Neural progenitor cell (in vitro differentiated cells): ENCODE measurements around the gene PHOX2A.

ENCODE experiments used
- EZH2 ChIP-seq: fragments of 200-600 bp; sonication (generic); IDR thresholded peaks from 2 replicates; pipeline ENCODE4 v1.6.1; 2017; ENCODE audit warnings: antibody characterized with exemption, mild to moderate bottlenecking, moderate library complexity
- EZH2phosphoT487 ChIP-seq: fragments of 200-600 bp; sonication (generic); IDR thresholded peaks from 2 replicates; pipeline ENCODE4 v1.6.1; 2017; ENCODE audit warnings: antibody characterized with exemption

DNA sequence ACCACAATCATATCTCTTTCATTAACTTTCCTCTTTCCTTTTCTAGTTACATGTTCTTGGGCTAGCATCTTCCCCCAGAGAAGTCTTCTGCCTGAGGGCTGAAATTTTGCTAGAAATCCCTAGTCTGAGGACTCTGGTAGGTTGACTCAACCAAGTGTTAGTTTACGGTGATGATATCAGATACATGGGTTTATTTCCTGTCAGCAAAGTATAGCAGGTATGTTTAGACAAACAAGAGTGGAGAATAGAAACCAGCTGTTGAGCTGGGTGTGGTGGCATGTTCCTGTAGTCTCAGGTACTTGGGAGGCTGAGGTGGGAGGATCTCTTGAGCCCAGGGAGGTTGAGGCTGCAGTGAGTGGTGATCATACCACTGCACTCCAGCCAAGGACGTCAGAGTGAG is 40.8 kb downstream of the PHOX2A start:
- TF ChIP-seq EZH2 (no peak), EZH2phosphoT487 (no peak)
